ENCODE data around the gene C14orf119.

Gene C14orf119

DNA sequence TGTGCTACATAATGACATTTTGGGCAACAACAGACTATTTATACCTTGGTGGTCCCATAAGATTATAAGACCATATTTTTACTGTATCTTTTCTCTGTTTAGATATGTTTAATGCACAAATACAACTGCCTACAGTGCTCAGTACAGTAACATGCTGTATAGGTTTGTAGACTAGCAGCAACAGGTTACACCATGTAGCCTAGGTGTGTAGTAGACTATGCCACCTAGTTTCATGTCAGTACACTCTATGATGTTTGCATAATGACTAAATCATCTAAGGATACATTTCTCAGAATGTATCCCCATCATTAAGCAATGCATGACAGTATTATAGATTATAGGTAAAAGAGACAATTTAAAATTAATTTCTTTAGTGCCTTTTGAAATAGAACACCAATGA lies 54.4 kb downstream of the C14orf119 start:
- no peak for DNase-seq (ENCODE audit: low read depth in 2 of 2)

Data from activated CD8-positive, alpha-beta memory T cell treated with anti-CD3 and anti-CD28 coated beads for 4 hours (primary cell).